Peyer's patch (tissue), 4 donors: Measurements from ENCODE around the gene GLIS2.

ENCODE experiments used
- CTCF ChIP-seq, 6 experiments: fragments of 450-650 bp in 4 of 6; fragments of 200-600 bp in 2 of 6; sonication (generic) in 1 of 6; IDR thresholded peaks; one replicate each; pipeline ENCODE4 v1.5.1; 2017 to 2019; ENCODE audit warnings: antibody characterized with exemption in 6 of 6, mild to moderate bottlenecking in 3 of 6, moderate library complexity in 1 of 6
- POLR2A ChIP-seq, 2 donors: fragments of 450-650 bp; IDR thresholded peaks; one replicate each; pipeline ENCODE4 v1.5.1; 2017; ENCODE audit warnings: antibody characterized with exemption in 2 of 2, mild to moderate bottlenecking in 2 of 2, moderate library complexity in 2 of 2

DNA sequence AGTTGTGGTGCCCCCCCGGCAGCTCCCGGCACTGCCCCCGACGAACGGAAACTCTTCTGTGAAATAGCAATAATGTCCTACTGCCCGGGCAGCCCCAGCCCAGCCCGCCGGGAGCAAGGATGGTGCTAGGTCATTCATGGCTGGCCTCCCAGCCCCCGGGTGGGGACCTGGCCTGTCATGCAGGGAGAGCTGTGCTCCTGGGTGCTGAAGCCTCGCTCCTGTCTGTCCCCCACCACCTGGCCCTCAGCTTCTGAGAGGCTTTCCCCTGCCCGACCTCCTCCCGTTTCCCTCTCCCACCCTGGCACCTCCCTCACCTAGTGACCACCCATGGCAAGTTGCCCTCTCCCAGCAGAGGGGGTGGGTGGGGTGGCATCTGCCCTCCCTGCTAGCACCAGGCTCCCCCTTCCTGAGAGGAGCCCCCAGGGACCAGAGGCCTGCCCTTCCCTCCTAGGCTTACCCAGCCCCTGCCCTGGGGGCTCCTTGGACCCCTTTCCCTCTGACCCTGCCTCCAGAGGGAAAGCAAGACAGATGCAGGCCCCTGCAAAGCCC is 21.7 kb downstream of the GLIS2 start:
- TF ChIP-seq CTCF (IDR thresholded peaks at IDR 0.05) (no peak), POLR2A (IDR thresholded peaks at IDR 0.05) (no peak)
